Gastrocnemius medialis (tissue), 4 donors: Measurements from ENCODE around the gene RAD50. TPM values are rescaled to one million over a fixed set of nuclear protein-coding genes. Genes with fewer than 3 reads are reported as not detected.
A peak's percentile ranks its signal among the peaks of the same experiment; 100 is the strongest.

ENCODE experiments used
- ATAC-seq, 2 donors: fragments of 150-250 bp; one replicate each; pipeline ENCODE4 v1.9.1; 2016
- DNase-seq, 2 donors: peaks; one replicate each; pipeline ENCODE4 v3.0.0-alpha.2; 2019
- H3K27ac ChIP-seq, 4 donors: fragments of 200-600 bp; sonication (generic); 1 replicate in 1 of 4; 2 replicates in 3 of 4; pipeline ENCODE4 v1.5.1; 2016 to 2018; ENCODE audit warnings: mild to moderate bottlenecking in 2 of 4, moderate library complexity in 1 of 4
- H3K27me3 ChIP-seq, 3 donors: fragments of 200-600 bp; sonication (generic) in 2 of 3; 1 replicate in 1 of 3; 2 replicates in 2 of 3; pipeline versions ENCODE4 v1.5.1 to v1.6.0; 2016 to 2019; ENCODE audit warnings: mild to moderate bottlenecking in 1 of 3, moderate library complexity in 1 of 3
- H3K36me3 ChIP-seq, 2 donors: fragments of 200-600 bp; sonication (generic) in 1 of 2; one replicate each; pipeline ENCODE4 v1.5.1; 2017 to 2018
- H3K4me1 ChIP-seq, 2 donors: fragments of 200-600 bp; sonication (generic) in 1 of 2; one replicate each; pipeline ENCODE4 v1.5.1; 2016 to 2017; ENCODE audit warnings: mild to moderate bottlenecking in 2 of 2
- H3K4me3 ChIP-seq, 4 donors: fragments of 200-600 bp; sonication (generic) in 3 of 4; 1 replicate in 1 of 4; 2 replicates in 3 of 4; pipeline ENCODE4 v1.5.1; 2016 to 2019; ENCODE audit warnings: mild to moderate bottlenecking in 2 of 4
- H3K9me3 ChIP-seq, 3 donors: fragments of 200-600 bp; sonication (generic) in 2 of 3; 1 replicate in 1 of 3; 2 replicates in 2 of 3; pipeline ENCODE4 v1.5.1; 2016 to 2019
- POLR2A ChIP-seq, 2 donors: fragments of 450-650 bp; IDR thresholded peaks; one replicate each; pipeline ENCODE4 v1.6.1; 2017; ENCODE audit warnings: antibody characterized with exemption in 2 of 2, mild to moderate bottlenecking in 2 of 2, moderate library complexity in 2 of 2
- in situ Hi-C, 4 donors: fragments of 200-750 bp; cut with MboI; loops; one replicate each; pipeline versions ENCODE4 v1.15.0 to v1.8.0; 2017; ENCODE audit warnings: low sequenced_read_pairs in 4 of 4
- intact Hi-C: fragments of 100-400 bp; cut with DNase I; formaldehyde crosslinking; loops from one replicate; pipeline ENCODE4 v1.15.1; 2023; ENCODE audit warnings: low total_unique reads
- total RNA-seq, 4 donors: library from RNA; depleted of rRNA; stranded (reverse); fragments of >200 nt; gene quantifications; one replicate each; pipeline versions ENCODE4 v1.1.0 to v1.2.3, GENCODE V29; 2016
- TF ChIP-seq, protein P1 (sequence below), 5 experiments: fragments of 450-650 bp in 3 of 5; fragments of 200-600 bp in 2 of 5; sonication (generic) in 2 of 5; IDR thresholded peaks in 4 of 5; conservative IDR thresholded peaks in 1 of 5; 1 replicate in 4 of 5; 2 replicates in 1 of 5; pipeline ENCODE4 v1.5.1; 2016 to 2019; ENCODE audit warnings: antibody characterized with exemption in 5 of 5, mild to moderate bottlenecking in 3 of 5, moderate library complexity in 3 of 5

The RAD50 gene
- total RNA-seq, 4 donors from 2014 or later: 18.9 to 29.1 (median 22.0) TPM

DNA sequence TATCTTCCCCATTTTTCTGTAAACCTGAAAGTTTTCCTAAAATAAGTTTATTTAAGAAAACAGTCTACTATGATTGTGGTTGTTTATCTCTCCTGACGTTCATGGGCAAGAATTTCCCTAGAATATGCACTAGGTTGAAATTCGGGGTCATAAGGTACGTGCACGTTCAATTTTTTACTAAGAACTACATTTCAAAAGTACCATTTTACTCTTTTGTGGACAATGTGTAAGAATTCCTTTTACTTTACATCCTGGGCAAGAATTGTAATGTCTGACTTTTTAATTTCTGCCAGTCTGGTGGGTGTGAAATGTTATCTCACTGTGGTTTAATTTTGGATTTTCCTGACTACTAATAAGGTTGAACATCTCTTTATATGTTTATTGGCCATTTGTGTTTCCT lies 25.8 kb upstream of the RAD50 start:
- no peaks in the 10 kb centered on the region for H3K27me3 ChIP-seq
- no peak overlapping the region for H3K4me3 ChIP-seq
- H3K27ac ChIP-seq: no peak overlapping the region
- ATAC-seq (no peak), DNase-seq (no peak)
- H3K4me1 ChIP-seq: no peaks in the 10 kb centered on the region
- TF ChIP-seq, protein P1, sequence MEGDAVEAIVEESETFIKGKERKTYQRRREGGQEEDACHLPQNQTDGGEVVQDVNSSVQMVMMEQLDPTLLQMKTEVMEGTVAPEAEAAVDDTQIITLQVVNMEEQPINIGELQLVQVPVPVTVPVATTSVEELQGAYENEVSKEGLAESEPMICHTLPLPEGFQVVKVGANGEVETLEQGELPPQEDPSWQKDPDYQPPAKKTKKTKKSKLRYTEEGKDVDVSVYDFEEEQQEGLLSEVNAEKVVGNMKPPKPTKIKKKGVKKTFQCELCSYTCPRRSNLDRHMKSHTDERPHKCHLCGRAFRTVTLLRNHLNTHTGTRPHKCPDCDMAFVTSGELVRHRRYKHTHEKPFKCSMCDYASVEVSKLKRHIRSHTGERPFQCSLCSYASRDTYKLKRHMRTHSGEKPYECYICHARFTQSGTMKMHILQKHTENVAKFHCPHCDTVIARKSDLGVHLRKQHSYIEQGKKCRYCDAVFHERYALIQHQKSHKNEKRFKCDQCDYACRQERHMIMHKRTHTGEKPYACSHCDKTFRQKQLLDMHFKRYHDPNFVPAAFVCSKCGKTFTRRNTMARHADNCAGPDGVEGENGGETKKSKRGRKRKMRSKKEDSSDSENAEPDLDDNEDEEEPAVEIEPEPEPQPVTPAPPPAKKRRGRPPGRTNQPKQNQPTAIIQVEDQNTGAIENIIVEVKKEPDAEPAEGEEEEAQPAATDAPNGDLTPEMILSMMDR (IDR thresholded peaks at IDR 0.05 in 4 of 5, conservative IDR thresholded peaks at IDR 0.05 in 1 of 5): peak in 1 of 5 experiments; percentile 1
- no peak for TF ChIP-seq POLR2A (IDR thresholded peaks at IDR 0.05)
- no peaks in the 10 kb centered on the region for H3K9me3 ChIP-seq
- in situ Hi-C loops: loop anchor here in 2 of 4 donors (25.0 kb wide), 1 partner anchor 281 kb away; the partner anchor contains the start of gene SOWAHA (in 2 of the 2)
- no peaks in the 10 kb centered on the region for H3K36me3 ChIP-seq
- intact Hi-C loops: no loop called here

DNA sequence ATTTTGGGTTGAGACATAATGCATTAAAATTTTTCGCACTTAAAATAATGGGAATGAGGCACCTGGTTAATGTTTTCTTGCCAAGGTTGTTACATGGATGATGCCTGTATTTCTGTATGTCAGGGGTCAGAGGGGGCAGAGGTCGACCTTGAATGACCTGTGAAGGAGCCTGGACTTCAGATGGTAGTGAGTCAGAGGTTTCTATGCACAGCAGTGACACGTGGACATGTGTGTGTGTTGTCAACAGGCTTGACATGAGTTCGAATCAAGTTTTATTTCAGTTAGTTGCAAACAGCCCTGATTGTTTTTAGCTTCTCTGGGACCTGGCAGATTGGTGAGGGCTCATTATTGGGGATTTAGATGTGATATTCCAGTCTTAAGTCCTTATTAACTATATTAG lies 17.1 kb upstream of the RAD50 start:
- in situ Hi-C loops: loop anchor here in 2 of 4 donors (25.0 kb wide), 1 partner anchor 273 kb away; the partner anchor contains the start of gene SOWAHA (in 2 of the 2)
- Histone ChIP-seq H3K4me1 (no peaks in the 10 kb centered on the region), H3K9me3 (no peaks in the 10 kb centered on the region), H3K27ac (no peak overlapping the region), H3K36me3 (no peaks in the 10 kb centered on the region), H3K4me3 (no peak overlapping the region), H3K27me3 (no peaks in the 10 kb centered on the region)
- intact Hi-C loops: no loop called here
- TF ChIP-seq, protein P1 (IDR thresholded peaks at IDR 0.05 in 4 of 5, conservative IDR thresholded peaks at IDR 0.05 in 1 of 5): no peak
- TF ChIP-seq POLR2A (IDR thresholded peaks at IDR 0.05): no peak
- no peak for ATAC-seq
- DNase-seq: no peak

DNA sequence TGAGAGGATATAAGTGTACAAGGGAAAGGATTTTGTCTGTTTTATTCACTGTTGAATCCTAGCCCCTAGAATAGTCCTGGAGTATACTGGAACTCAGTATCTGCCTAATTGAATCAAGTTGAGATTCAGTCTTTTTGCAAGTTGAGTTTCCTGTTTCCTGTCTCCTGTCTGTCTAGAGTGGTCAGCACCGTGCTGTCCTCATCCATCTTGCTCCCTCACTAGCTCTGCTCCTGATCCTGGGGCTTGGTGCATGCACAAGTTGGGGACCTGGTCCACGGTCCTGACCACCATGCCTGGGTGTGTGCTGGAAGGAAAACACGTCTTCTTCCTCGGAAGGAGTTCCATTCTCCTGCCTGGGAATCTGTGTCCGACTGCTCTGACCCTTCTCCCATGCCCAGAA lies 16.6 kb upstream of the RAD50 start:
- ATAC-seq (no peak), DNase-seq (no peak)
- Histone ChIP-seq H3K27me3 (no peaks in the 10 kb centered on the region), H3K27ac (no peak overlapping the region), H3K9me3 (no peaks in the 10 kb centered on the region), H3K36me3 (no peaks in the 10 kb centered on the region), H3K4me1 (no peaks in the 10 kb centered on the region), H3K4me3 (no peak overlapping the region)
- intact Hi-C loops: no loop called here
- TF ChIP-seq, protein P1 (IDR thresholded peaks at IDR 0.05 in 4 of 5, conservative IDR thresholded peaks at IDR 0.05 in 1 of 5): no peak
- TF ChIP-seq POLR2A (IDR thresholded peaks at IDR 0.05): no peak
- in situ Hi-C loops: loop anchor here in 2 of 4 donors (25.0 kb wide), 1 partner anchor 272 kb away; the partner anchor contains the start of gene SOWAHA (in 2 of the 2)

DNA sequence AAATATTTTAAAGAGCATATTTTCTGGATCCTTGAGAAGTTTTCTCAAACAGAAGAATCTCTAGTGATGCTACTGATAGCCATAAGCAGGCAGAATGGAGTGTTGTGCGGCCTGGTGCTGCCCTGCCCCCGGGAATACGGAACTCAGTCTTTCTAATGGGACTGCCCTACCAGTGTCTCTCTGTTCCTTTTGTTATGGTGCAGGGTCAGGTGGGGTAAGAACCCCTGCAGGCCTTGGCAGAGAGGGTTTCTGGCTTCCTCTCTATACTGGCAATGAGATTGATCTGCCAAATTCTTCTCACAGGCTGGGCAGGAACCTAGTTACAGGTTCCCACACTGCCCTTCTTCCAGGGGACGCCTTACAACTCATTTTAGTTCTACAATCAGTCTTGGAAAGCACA lies 16.0 kb upstream of the RAD50 start:
- H3K4me3 ChIP-seq: no peak overlapping the region
- no peaks in the 10 kb centered on the region for H3K27me3 ChIP-seq
- H3K27ac ChIP-seq: no peak overlapping the region
- no peaks in the 10 kb centered on the region for H3K36me3 ChIP-seq
- in situ Hi-C loops (loop anchor here in 2 of 4 donors (25.0 kb wide), 1 partner anchor 272 kb away; the partner anchor contains the start of gene SOWAHA (in 2 of the 2)), intact Hi-C loops (no loop called here)
- ATAC-seq (no peak), DNase-seq (no peak)
- H3K9me3 ChIP-seq: no peaks in the 10 kb centered on the region
- H3K4me1 ChIP-seq: no peaks in the 10 kb centered on the region
- TF ChIP-seq POLR2A (IDR thresholded peaks at IDR 0.05): no peak
- TF ChIP-seq, protein P1 (IDR thresholded peaks at IDR 0.05 in 4 of 5, conservative IDR thresholded peaks at IDR 0.05 in 1 of 5): no peak
